Measurements from ENCODE around the gene REELD1. TPM values are rescaled to one million over a fixed set of nuclear protein-coding genes. Genes with fewer than 3 reads are reported as not detected.

REELD1 gene
- total and polyA plus RNA-seq, 2 donors (not counting 3 experiments of a cell fraction or from before 2014, with no cell fraction given), result not detected

GRCh38 chr4:146244496-146244895 lies 30.2 kb downstream of the REELD1 start:
- CTCF ChIA-PET, result interaction anchor here (0.8 to 1.6 kb wide), 2 partner anchors 86 to 97 kb away, joined by 4 to 6 read pairs; no protein-coding TSS in a partner anchor

GRCh38 chr4:146245246-146245645 lies 30.9 kb downstream of the REELD1 start:
- Histone ChIP-seq H3K9ac (replicated peaks; ENCODE audit: extremely low read depth, insufficient read depth, low read length) (no peak overlapping the region), H3K27me3 (ENCODE audit: control insufficient read depth in 2 of 2, insufficient read depth in 2 of 2, low read length in 2 of 2) (no peaks in the 10 kb centered on the region), H3K4me1 (ENCODE audit: control insufficient read depth, extremely low read depth, insufficient read depth, low read length) (peaks cover 30% of the 10 kb centered on the region), H3K4me3 (replicated peaks in 1 of 3; ENCODE audit: insufficient read depth in 1 of 3, low read depth in 1 of 3, low read length in 3 of 3) (no peak overlapping the region), H3K9me3 (replicated peaks; ENCODE audit: control insufficient read depth, insufficient read depth, low read length) (no peaks in the 10 kb centered on the region), H2AFZ (ENCODE audit: low read depth, low read length) (no peak overlapping the region), H3K36me3 (ENCODE audit: control insufficient read depth in 2 of 2, extremely low read depth in 1 of 2, insufficient read depth in 2 of 2, low read length in 2 of 2) (no peaks in the 10 kb centered on the region), H3K4me2 (ENCODE audit: insufficient read depth, low read length) (no peak overlapping the region), H3K9me1 (replicated peaks; ENCODE audit: control insufficient read depth, extremely low read depth, insufficient read depth, low read length) (no peaks in the 10 kb centered on the region), H4K20me1 (replicated peaks; ENCODE audit: control insufficient read depth, extremely low read depth, insufficient read depth, low read length) (no peaks in the 10 kb centered on the region), H3K27ac (ENCODE audit: insufficient read depth, low read depth, low read length) (no peak overlapping the region), H3K79me2 (ENCODE audit: control insufficient read depth, insufficient read depth, low read length) (no peaks in the 10 kb centered on the region)
- DNase-seq (ENCODE audit: low read depth, low spot score), result no peak
- ChIA-PET POLR2A (no interaction called here), CTCF (interaction anchor here (1.6 kb wide), 1 partner anchor 85 kb away, joined by 6 read pairs; no protein-coding TSS in a partner anchor)
- no peak for FAIRE-seq
- TF ChIP-seq GATA2 (IDR thresholded peaks at IDR 0.05; ENCODE audit: insufficient read depth, insufficient read length, low read depth, low read length), result no peak
- TF ChIP-seq, protein P1, sequence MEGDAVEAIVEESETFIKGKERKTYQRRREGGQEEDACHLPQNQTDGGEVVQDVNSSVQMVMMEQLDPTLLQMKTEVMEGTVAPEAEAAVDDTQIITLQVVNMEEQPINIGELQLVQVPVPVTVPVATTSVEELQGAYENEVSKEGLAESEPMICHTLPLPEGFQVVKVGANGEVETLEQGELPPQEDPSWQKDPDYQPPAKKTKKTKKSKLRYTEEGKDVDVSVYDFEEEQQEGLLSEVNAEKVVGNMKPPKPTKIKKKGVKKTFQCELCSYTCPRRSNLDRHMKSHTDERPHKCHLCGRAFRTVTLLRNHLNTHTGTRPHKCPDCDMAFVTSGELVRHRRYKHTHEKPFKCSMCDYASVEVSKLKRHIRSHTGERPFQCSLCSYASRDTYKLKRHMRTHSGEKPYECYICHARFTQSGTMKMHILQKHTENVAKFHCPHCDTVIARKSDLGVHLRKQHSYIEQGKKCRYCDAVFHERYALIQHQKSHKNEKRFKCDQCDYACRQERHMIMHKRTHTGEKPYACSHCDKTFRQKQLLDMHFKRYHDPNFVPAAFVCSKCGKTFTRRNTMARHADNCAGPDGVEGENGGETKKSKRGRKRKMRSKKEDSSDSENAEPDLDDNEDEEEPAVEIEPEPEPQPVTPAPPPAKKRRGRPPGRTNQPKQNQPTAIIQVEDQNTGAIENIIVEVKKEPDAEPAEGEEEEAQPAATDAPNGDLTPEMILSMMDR (IDR thresholded peaks at IDR 0.05; ENCODE audit: extremely low read depth in 1 of 2, insufficient read depth in 1 of 2, low read depth in 1 of 2, low read length in 2 of 2), result no peak
- no peak for TF ChIP-seq POLR2A (IDR thresholded peaks at IDR 0.05; ENCODE audit: low read depth, low read length)
- TF ChIP-seq MYC (IDR thresholded peaks at IDR 0.05; ENCODE audit: low read depth, low read length), result no peak
- no peak for TF ChIP-seq EZH2 (IDR thresholded peaks at IDR 0.05; ENCODE audit: borderline replicate concordance, low read depth, low read length, severe bottlenecking)
- no peak for TF ChIP-seq POLR2AphosphoS5 (IDR thresholded peaks at IDR 0.05; ENCODE audit: insufficient read depth, low read depth, low read length)
- TF ChIP-seq, protein P2, sequence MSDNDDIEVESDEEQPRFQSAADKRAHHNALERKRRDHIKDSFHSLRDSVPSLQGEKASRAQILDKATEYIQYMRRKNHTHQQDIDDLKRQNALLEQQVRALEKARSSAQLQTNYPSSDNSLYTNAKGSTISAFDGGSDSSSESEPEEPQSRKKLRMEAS (IDR thresholded peaks at IDR 0.05; ENCODE audit: insufficient read depth, insufficient read length), result no peak
- TF ChIP-seq JUN (IDR thresholded peaks at IDR 0.05; ENCODE audit: borderline replicate concordance, insufficient read depth, insufficient read length, low read depth), result no peak
- no peak for TF ChIP-seq FOS (IDR thresholded peaks at IDR 0.05; ENCODE audit: borderline replicate concordance, insufficient read depth, low read length)
- no TSS peak for BruUV-seq (replicated peaks)
- dilution Hi-C loops (cut with MboI; ENCODE audit: extremely low pct_ligation_motif_present, low sequenced_read_pairs), result no loop called here
- intact Hi-C loops (cut with micrococcal nuclease), result no loop called here

More at GRCh38 chr4:146244496-146244895, 30.2 kb downstream of the REELD1 start:
- Histone ChIP-seq H3K27ac (ENCODE audit: insufficient read depth, low read depth, low read length) (no peak overlapping the region), H2AFZ (ENCODE audit: low read depth, low read length) (no peak overlapping the region), H3K27me3 (ENCODE audit: control insufficient read depth in 2 of 2, insufficient read depth in 2 of 2, low read length in 2 of 2) (no peaks in the 10 kb centered on the region), H3K9me3 (replicated peaks; ENCODE audit: control insufficient read depth, insufficient read depth, low read length) (no peaks in the 10 kb centered on the region), H3K36me3 (ENCODE audit: control insufficient read depth in 2 of 2, extremely low read depth in 1 of 2, insufficient read depth in 2 of 2, low read length in 2 of 2) (no peaks in the 10 kb centered on the region), H4K20me1 (replicated peaks; ENCODE audit: control insufficient read depth, extremely low read depth, insufficient read depth, low read length) (no peaks in the 10 kb centered on the region), H3K9ac (replicated peaks; ENCODE audit: extremely low read depth, insufficient read depth, low read length) (no peak overlapping the region), H3K4me3 (replicated peaks in 1 of 3; ENCODE audit: insufficient read depth in 1 of 3, low read depth in 1 of 3, low read length in 3 of 3) (no peak overlapping the region), H3K9me1 (replicated peaks; ENCODE audit: control insufficient read depth, extremely low read depth, insufficient read depth, low read length) (no peaks in the 10 kb centered on the region), H3K4me1 (ENCODE audit: control insufficient read depth, extremely low read depth, insufficient read depth, low read length) (peaks cover 30% of the 10 kb centered on the region), H3K4me2 (ENCODE audit: insufficient read depth, low read length) (no peak overlapping the region), H3K79me2 (ENCODE audit: control insufficient read depth, insufficient read depth, low read length) (no peaks in the 10 kb centered on the region)
- no TSS peak for BruUV-seq (replicated peaks)
- DNase-seq (ENCODE audit: low read depth, low spot score) (no peak), FAIRE-seq (no peak)
- POLR2A ChIA-PET, result no interaction called here
- TF ChIP-seq, protein P2 (IDR thresholded peaks at IDR 0.05; ENCODE audit: insufficient read depth, insufficient read length), result no peak
- TF ChIP-seq JUN (IDR thresholded peaks at IDR 0.05; ENCODE audit: borderline replicate concordance, insufficient read depth, insufficient read length, low read depth) (no peak), MYC (IDR thresholded peaks at IDR 0.05; ENCODE audit: low read depth, low read length) (no peak)
- dilution Hi-C loops (cut with MboI; ENCODE audit: extremely low pct_ligation_motif_present, low sequenced_read_pairs) (no loop called here), intact Hi-C loops (cut with micrococcal nuclease) (no loop called here)

Data from endothelial cell of umbilical vein (primary cell).